Fibroblast of skin of right quadriceps (primary cell): ENCODE results near the gene LST1.
A peak's percentile ranks its signal among the peaks of the same experiment; 100 is the strongest.

Source experiments
- DNase-seq: peaks from one replicate; pipeline ENCODE4 v3.0.0-alpha.2; 2013

The LST1 gene

GRCh38 chr6:31621320-31621939 is 35.4 kb downstream of the LST1 start:
- no peak for DNase-seq

- peak; percentile 37 for DNase-seq
These were observed 35.9 kb downstream of the LST1 start for GRCh38 chr6:31621991-31622390.

- no peak for DNase-seq
These were observed 36.6 kb downstream of the LST1 start for GRCh38 chr6:31622684-31623091.

GRCh38 chr6:31624070-31624469 is 38.0 kb downstream of the LST1 start:
- no peak for DNase-seq

- no peak for DNase-seq
These were observed 40.9 kb downstream of the LST1 start for GRCh38 chr6:31626952-31627351.

GRCh38 chr6:31627690-31628287 is 41.7 kb downstream of the LST1 start:
- DNase-seq, result no peak

- no peak for DNase-seq
These were observed 42.9 kb downstream of the LST1 start for GRCh38 chr6:31629014-31629413.

- no peak for DNase-seq
These were observed 44.3 kb downstream of the LST1 start for GRCh38 chr6:31630177-31630934.

- DNase-seq, result no peak
These were observed 45.1 kb downstream of the LST1 start for GRCh38 chr6:31631209-31631608.

GRCh38 chr6:31631681-31632278 is 45.7 kb downstream of the LST1 start:
- DNase-seq, result no peak

GRCh38 chr6:31632279-31632946 is 46.3 kb downstream of the LST1 start:
- no peak for DNase-seq

GRCh38 chr6:31633447-31633846 is 47.4 kb downstream of the LST1 start:
- no peak for DNase-seq

- DNase-seq, result no peak
These were observed 48.1 kb downstream of the LST1 start for GRCh38 chr6:31634131-31634530.

GRCh38 chr6:31634969-31635575 is 49.0 kb downstream of the LST1 start:
- no peak for DNase-seq

- no peak for DNase-seq
These were observed 50.9 kb downstream of the LST1 start for GRCh38 chr6:31636698-31637596.
